ENCODE results near the gene NFXL1. TPM values are rescaled to one million over a fixed set of nuclear protein-coding genes. Genes with fewer than 3 reads are reported as not detected.
"Not testable (repeated sequence)": the region's sequence is repeated elsewhere in the genome, so short reads cannot be mapped to it uniquely, and the experiment has no call there.

NFXL1 gene
- total and polyA plus RNA-seq, 7 donors: 1.8 to 20.5 (median 8.0) TPM

- DNase-seq: no peak
- H3K4me1 ChIP-seq: peaks cover 0 to 7% (median 0%) of the 10 kb centered on the region in 4 donors
- no peaks in the 10 kb centered on the region for H3K9me3 ChIP-seq
- H3K27ac ChIP-seq: no peak overlapping the region
- H3K27me3 ChIP-seq: no peaks in the 10 kb centered on the region
- H3K4me3 ChIP-seq: no peak overlapping the region
- WGBS, 2 donors: 70 to 73% methylated on average over 2 of the region's 2 CpGs
- no peak for TF ChIP-seq CTCF (IDR thresholded peaks at IDR 0.05)
- intact Hi-C loops (cut with DNase I): loop anchor here (5.0 kb wide), 1 partner anchor 259 kb away; no protein-coding TSS in a partner anchor
- H3K36me3 ChIP-seq: no peaks in the 10 kb centered on the region
Observed at GRCh38 chr4:47930971-47931804, 16.8 kb upstream of the NFXL1 start.

- no peaks in the 10 kb centered on the region for H3K36me3 ChIP-seq
- H3K9me3 ChIP-seq: no peaks in the 10 kb centered on the region
- no peak overlapping the region for H3K27ac ChIP-seq
- H3K27me3 ChIP-seq: no peaks in the 10 kb centered on the region
- intact Hi-C loops (cut with DNase I): loop anchor here (5.0 kb wide), 1 partner anchor 257 kb away; no protein-coding TSS in a partner anchor
- no peak for DNase-seq
- TF ChIP-seq EP300 (IDR thresholded peaks at IDR 0.05) (no peak), POLR2AphosphoS5 (IDR thresholded peaks at IDR 0.05) (no peak), POLR2A (IDR thresholded peaks at IDR 0.05) (no peak), CTCF (IDR thresholded peaks at IDR 0.05) (no peak)
- WGBS, 2 donors: 54 to 79% methylated on average over 4 of the region's 4 CpGs
- no peak overlapping the region for H3K4me3 ChIP-seq
- H3K4me1 ChIP-seq: peaks cover 0 to 7% (median 0%) of the 10 kb centered on the region in 4 donors
Observed at GRCh38 chr4:47929682-47930201, 15.4 kb upstream of the NFXL1 start.

GRCh38 chr4:47926667-47927258 lies 12.4 kb upstream of the NFXL1 start:
- DNase-seq: no peak
- no peaks in the 10 kb centered on the region for H3K36me3 ChIP-seq
- no peaks in the 10 kb centered on the region for H3K9me3 ChIP-seq
- peaks cover 0 to 6% (median 5%) of the 10 kb centered on the region in 3 donors for H3K27me3 ChIP-seq
- TF ChIP-seq CTCF (IDR thresholded peaks at IDR 0.05): peak in 2 of 4 experiments; percentile 20 to 56
- TF ChIP-seq POLR2A (IDR thresholded peaks at IDR 0.05): no peak
- H3K4me1 ChIP-seq: peaks cover 0 to 7% (median 0%) of the 10 kb centered on the region in 4 donors
- WGBS, 2 donors: 4 to 11% methylated on average over 15 of the region's 15 CpGs
- no peak overlapping the region for H3K4me3 ChIP-seq
- H3K27ac ChIP-seq: no peak overlapping the region
- intact Hi-C loops (cut with DNase I): no loop called here

- H3K27ac ChIP-seq; intact Hi-C loops (cut with DNase I); H3K4me1 ChIP-seq; H3K27me3 ChIP-seq; H3K4me3 ChIP-seq; H3K9me3 ChIP-seq; H3K36me3 ChIP-seq; DNase-seq: not testable (repeated sequence)
- WGBS, 2 donors: 51 to 80% methylated on average over 8 of the region's 8 CpGs
Observed at GRCh38 chr4:47923261-47923608, 8.9 kb upstream of the NFXL1 start.

- H3K36me3 ChIP-seq; H3K4me3 ChIP-seq; H3K27ac ChIP-seq; H3K9me3 ChIP-seq; DNase-seq; H3K27me3 ChIP-seq; intact Hi-C loops (cut with DNase I); H3K4me1 ChIP-seq: not testable (repeated sequence)
- 75 to 83% methylated on average over 17 of the region's 17 CpGs for WGBS, 2 donors
Observed at GRCh38 chr4:47922436-47923260, 8.3 kb upstream of the NFXL1 start.

GRCh38 chr4:47917163-47917562 lies 2.8 kb upstream of the NFXL1 start:
- H3K4me3 ChIP-seq, H3K9me3 ChIP-seq, H3K27ac ChIP-seq, DNase-seq, H3K36me3 ChIP-seq, H3K27me3 ChIP-seq: not testable (repeated sequence)
- intact Hi-C loops (cut with DNase I): loop anchor here (10.0 kb wide), 1 partner anchor 358 kb away; no protein-coding TSS in a partner anchor
- H3K4me1 ChIP-seq: peaks cover 0 to 17% (median 13%) of the 10 kb centered on the region in 4 donors
- 94 to 100% methylated on average over 1 of the region's 1 CpG for WGBS, 2 donors
